Measurements from ENCODE around the gene TOX4.

Gene TOX4

GRCh38 chr14:21476523-21476924 lies 471 bp upstream of the TOX4 start:
- no peak for TF ChIP-seq CTCF (IDR thresholded peaks at IDR 0.05; ENCODE audit: low read depth, low read length)
- DNase-seq (ENCODE audit: extremely low read depth, low read depth), result no peak

GRCh38 chr14:21486640-21487087 lies 9.7 kb downstream of the TOX4 start:
- DNase-seq (ENCODE audit: extremely low read depth, low read depth), result peak; percentile 61
- TF ChIP-seq CTCF (IDR thresholded peaks at IDR 0.05; ENCODE audit: low read depth, low read length), result no peak

- TF ChIP-seq CTCF (IDR thresholded peaks at IDR 0.05; ENCODE audit: low read depth, low read length), result no peak
- DNase-seq (ENCODE audit: extremely low read depth, low read depth), result no peak
Observed at GRCh38 chr14:21494902-21495762, 18.1 kb downstream of the TOX4 start.

- DNase-seq (ENCODE audit: extremely low read depth, low read depth), result no peak
- TF ChIP-seq CTCF (IDR thresholded peaks at IDR 0.05; ENCODE audit: low read depth, low read length), result no peak
Observed at GRCh38 chr14:21496453-21496852, 19.5 kb downstream of the TOX4 start.

- DNase-seq (ENCODE audit: extremely low read depth, low read depth), result no peak
- peak; percentile 38 for TF ChIP-seq CTCF (IDR thresholded peaks at IDR 0.05; ENCODE audit: low read depth, low read length)
Observed at GRCh38 chr14:21498540-21499526, 21.8 kb downstream of the TOX4 start.

- TF ChIP-seq CTCF (IDR thresholded peaks at IDR 0.05; ENCODE audit: low read depth, low read length), result no peak
- DNase-seq (ENCODE audit: extremely low read depth, low read depth), result no peak
Observed at GRCh38 chr14:21501568-21501967, 24.6 kb downstream of the TOX4 start.
